ENCODE data around the gene C13orf46. TPM values are rescaled to one million over a fixed set of nuclear protein-coding genes. Genes with fewer than 3 reads are reported as not detected.
A peak's percentile ranks its signal among the peaks of the same experiment; 100 is the strongest.

C13orf46 gene
- total and polyA plus RNA-seq, 5 donors, result 0.20 to 0.76 (median 0.36) TPM

- H3K27ac ChIP-seq (ENCODE audit: low read length), result no peak overlapping the region
- intact Hi-C loops (cut with DNase I), result no loop called here
- no peak for ATAC-seq
- no peaks in the 10 kb centered on the region for H3K4me1 ChIP-seq (ENCODE audit: control insufficient read depth, insufficient read depth, low read length)
- no peak overlapping the region for H3K4me3 ChIP-seq (ENCODE audit: low read length)
- peak in 2 of 3 donors; percentile 14 to 42 for DNase-seq
- 93% methylated on average over 33 of the region's 33 CpGs for WGBS
- no peaks in the 10 kb centered on the region for H3K9me3 ChIP-seq (ENCODE audit: control insufficient read depth, low read length)
- H3K27me3 ChIP-seq (ENCODE audit: control insufficient read depth, insufficient read depth), result no peaks in the 10 kb centered on the region
Measured at GRCh38 chr13:114008964-114009589, 35.2 kb upstream of the C13orf46 start.

- intact Hi-C loops (cut with DNase I), result no loop called here
- no peak overlapping the region for H3K27ac ChIP-seq (ENCODE audit: low read length)
- H3K27me3 ChIP-seq (ENCODE audit: control insufficient read depth, insufficient read depth), result no peaks in the 10 kb centered on the region
- no peaks in the 10 kb centered on the region for H3K4me1 ChIP-seq (ENCODE audit: control insufficient read depth, insufficient read depth, low read length)
- 92% methylated on average over 12 of the region's 12 CpGs for WGBS
- ATAC-seq (no peak), DNase-seq (peak; percentile 6 to 38 (median 18))
- H3K4me3 ChIP-seq (ENCODE audit: low read length), result no peak overlapping the region
- no peaks in the 10 kb centered on the region for H3K9me3 ChIP-seq (ENCODE audit: control insufficient read depth, low read length)
Measured at GRCh38 chr13:114007566-114007965, 33.7 kb upstream of the C13orf46 start.

GRCh38 chr13:114005206-114005724 is 31.4 kb upstream of the C13orf46 start:
- DNase-seq (peak; percentile 22 to 47 (median 34)), ATAC-seq (peak; percentile 9 to 29)
- Histone ChIP-seq H3K4me3 (ENCODE audit: low read length) (no peak overlapping the region), H3K4me1 (ENCODE audit: control insufficient read depth, insufficient read depth, low read length) (no peaks in the 10 kb centered on the region), H3K27ac (ENCODE audit: low read length) (no peak overlapping the region), H3K9me3 (ENCODE audit: control insufficient read depth, low read length) (no peaks in the 10 kb centered on the region), H3K27me3 (ENCODE audit: control insufficient read depth, insufficient read depth) (no peaks in the 10 kb centered on the region)
- WGBS, result 77% methylated on average over 15 of the region's 15 CpGs
- intact Hi-C loops (cut with DNase I), result no loop called here

GRCh38 chr13:114004420-114005205 is 30.7 kb upstream of the C13orf46 start:
- Histone ChIP-seq H3K4me3 (ENCODE audit: low read length) (no peak overlapping the region), H3K27ac (ENCODE audit: low read length) (no peak overlapping the region), H3K4me1 (ENCODE audit: control insufficient read depth, insufficient read depth, low read length) (no peaks in the 10 kb centered on the region), H3K27me3 (ENCODE audit: control insufficient read depth, insufficient read depth) (no peaks in the 10 kb centered on the region), H3K9me3 (ENCODE audit: control insufficient read depth, low read length) (no peaks in the 10 kb centered on the region)
- whole genome bisulfite sequencing, result 78% methylated on average over 41 of the region's 41 CpGs
- DNase-seq (peak; percentile 81 to 86 (median 83)), ATAC-seq (peak; percentile 56 to 93)
- intact Hi-C loops (cut with DNase I), result no loop called here

GRCh38 chr13:114002771-114003321 is 29.0 kb upstream of the C13orf46 start:
- intact Hi-C loops (cut with DNase I), result no loop called here
- 93% methylated on average over 24 of the region's 24 CpGs for WGBS
- no peaks in the 10 kb centered on the region for H3K9me3 ChIP-seq (ENCODE audit: control insufficient read depth, low read length)
- H3K4me1 ChIP-seq (ENCODE audit: control insufficient read depth, insufficient read depth, low read length), result peaks cover 2% of the 10 kb centered on the region
- ATAC-seq (no peak), DNase-seq (peak; percentile 8 to 39 (median 36))
- no peak overlapping the region for H3K27ac ChIP-seq (ENCODE audit: low read length)
- no peak overlapping the region for H3K4me3 ChIP-seq (ENCODE audit: low read length)
- H3K27me3 ChIP-seq (ENCODE audit: control insufficient read depth, insufficient read depth), result no peaks in the 10 kb centered on the region

GRCh38 chr13:114002009-114002544 is 28.2 kb upstream of the C13orf46 start:
- DNase-seq (peak; percentile 31 to 62 (median 35)), ATAC-seq (no peak)
- WGBS, result 88% methylated on average over 27 of the region's 27 CpGs
- no peak overlapping the region for H3K4me3 ChIP-seq (ENCODE audit: low read length)
- no peaks in the 10 kb centered on the region for H3K9me3 ChIP-seq (ENCODE audit: control insufficient read depth, low read length)
- H3K27me3 ChIP-seq (ENCODE audit: control insufficient read depth, insufficient read depth), result no peaks in the 10 kb centered on the region
- intact Hi-C loops (cut with DNase I), result no loop called here
- peaks cover 2% of the 10 kb centered on the region for H3K4me1 ChIP-seq (ENCODE audit: control insufficient read depth, insufficient read depth, low read length)
- no peak overlapping the region for H3K27ac ChIP-seq (ENCODE audit: low read length)

- ATAC-seq (peak in 1 of 2 donors; percentile 25), DNase-seq (peak; percentile 14 to 61 (median 53))
- intact Hi-C loops (cut with DNase I), result no loop called here
- H3K27ac ChIP-seq (ENCODE audit: low read length), result no peak overlapping the region
- H3K4me1 ChIP-seq (ENCODE audit: control insufficient read depth, insufficient read depth, low read length), result peaks cover 2% of the 10 kb centered on the region
- no peaks in the 10 kb centered on the region for H3K9me3 ChIP-seq (ENCODE audit: control insufficient read depth, low read length)
- 94% methylated on average over 46 of the region's 46 CpGs for WGBS
- no peaks in the 10 kb centered on the region for H3K27me3 ChIP-seq (ENCODE audit: control insufficient read depth, insufficient read depth)
- H3K4me3 ChIP-seq (ENCODE audit: low read length), result no peak overlapping the region
Measured at GRCh38 chr13:114001331-114002008, 27.6 kb upstream of the C13orf46 start.

- Histone ChIP-seq H3K27me3 (ENCODE audit: control insufficient read depth, insufficient read depth) (no peaks in the 10 kb centered on the region), H3K27ac (ENCODE audit: low read length) (no peak overlapping the region), H3K9me3 (ENCODE audit: control insufficient read depth, low read length) (no peaks in the 10 kb centered on the region), H3K4me3 (ENCODE audit: low read length) (no peak overlapping the region), H3K4me1 (ENCODE audit: control insufficient read depth, insufficient read depth, low read length) (peaks cover 2% of the 10 kb centered on the region)
- WGBS, result 96% methylated on average over 26 of the region's 26 CpGs
- peak; percentile 7 to 40 (median 16) for DNase-seq
- intact Hi-C loops (cut with DNase I), result no loop called here
- no peak for ATAC-seq
Measured at GRCh38 chr13:114000151-114001040, 26.5 kb upstream of the C13orf46 start.

GRCh38 chr13:113999618-113999910 is 25.7 kb upstream of the C13orf46 start:
- ATAC-seq, result no peak
- Histone ChIP-seq H3K27me3 (ENCODE audit: control insufficient read depth, insufficient read depth) (no peaks in the 10 kb centered on the region), H3K9me3 (ENCODE audit: control insufficient read depth, low read length) (no peaks in the 10 kb centered on the region), H3K4me3 (ENCODE audit: low read length) (no peak overlapping the region), H3K27ac (ENCODE audit: low read length) (no peak overlapping the region), H3K4me1 (ENCODE audit: control insufficient read depth, insufficient read depth, low read length) (peaks cover 2% of the 10 kb centered on the region)
- intact Hi-C loops (cut with DNase I), result no loop called here
- 87% methylated on average over 10 of the region's 10 CpGs for WGBS
- peak; percentile 7 to 57 (median 11) for DNase-seq
